Bronchial epithelial cell (primary cell): ENCODE results near the gene RIN1. TPM values are rescaled to one million over a fixed set of nuclear protein-coding genes. Genes with fewer than 3 reads are reported as not detected.

Experiments
- DNase-seq: peaks from one replicate; pipeline ENCODE4 v3.0.0-alpha.2; 2010; ENCODE audit warnings: low read depth
- FAIRE-seq: peaks from 2 replicates; lab custom pipeline; 2011; peaks lifted over from hg19 to GRCh38; lab: Jason Lieb, UNC
- H3K27me3 ChIP-seq: 2 replicates; pipeline ENCODE4 v1.5.1; 2011; ENCODE audit warnings: low read length; ENCODE audit not compliant: control insufficient read depth, insufficient read depth
- H3K36me3 ChIP-seq: 2 replicates; pipeline ENCODE4 v1.5.1; 2011; ENCODE audit warnings: low read length; ENCODE audit not compliant: control insufficient read depth, insufficient read depth
- H3K4me3 ChIP-seq: 2 replicates; pipeline ENCODE4 v1.5.1; 2011; ENCODE audit warnings: mild to moderate bottlenecking, low read depth, low read length, control low read depth
- total RNA-seq: library from RNA; depleted of rRNA; stranded (reverse); fragments of >200 nt; gene quantifications from 2 replicates; pipeline ENCODE4 v1.2.1, GENCODE V29; 2014
- TF ChIP-seq, protein P1 (sequence below): IDR thresholded peaks from 2 replicates; pipeline ENCODE4 v1.5.1; 2011; ENCODE audit warnings: mild to moderate bottlenecking, moderate library complexity, low read length, control low read depth, inconsistent platforms; ENCODE audit not compliant: insufficient read depth, severe bottlenecking

Gene RIN1
- total RNA-seq, 1 donor from 2014 or later = 19.0 TPM

DNA sequence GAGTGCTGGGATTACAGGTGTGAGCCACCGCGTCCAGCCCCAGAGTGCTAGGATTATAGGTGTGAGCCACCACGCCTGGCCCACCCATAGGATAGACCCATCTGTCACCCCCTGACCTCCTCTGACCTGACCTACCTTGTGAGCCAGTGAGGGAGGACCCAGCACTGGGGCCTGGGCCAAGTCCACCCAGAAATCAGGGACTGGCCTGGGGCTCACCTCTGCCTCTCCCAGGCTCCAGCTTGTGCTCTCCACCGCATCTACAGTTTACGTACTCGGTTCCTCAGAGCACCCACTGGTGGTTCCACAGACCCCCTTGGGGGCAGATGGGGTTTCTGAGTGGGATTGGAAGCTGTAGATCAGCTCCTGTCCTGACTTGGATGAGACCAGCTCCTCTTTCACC, 28.9 kb upstream of the RIN1 start:
- Histone ChIP-seq H3K36me3 (peaks cover 2% of the 10 kb centered on the region), H3K4me3 (no peak overlapping the region), H3K27me3 (no peaks in the 10 kb centered on the region)
- TF ChIP-seq, protein P1, sequence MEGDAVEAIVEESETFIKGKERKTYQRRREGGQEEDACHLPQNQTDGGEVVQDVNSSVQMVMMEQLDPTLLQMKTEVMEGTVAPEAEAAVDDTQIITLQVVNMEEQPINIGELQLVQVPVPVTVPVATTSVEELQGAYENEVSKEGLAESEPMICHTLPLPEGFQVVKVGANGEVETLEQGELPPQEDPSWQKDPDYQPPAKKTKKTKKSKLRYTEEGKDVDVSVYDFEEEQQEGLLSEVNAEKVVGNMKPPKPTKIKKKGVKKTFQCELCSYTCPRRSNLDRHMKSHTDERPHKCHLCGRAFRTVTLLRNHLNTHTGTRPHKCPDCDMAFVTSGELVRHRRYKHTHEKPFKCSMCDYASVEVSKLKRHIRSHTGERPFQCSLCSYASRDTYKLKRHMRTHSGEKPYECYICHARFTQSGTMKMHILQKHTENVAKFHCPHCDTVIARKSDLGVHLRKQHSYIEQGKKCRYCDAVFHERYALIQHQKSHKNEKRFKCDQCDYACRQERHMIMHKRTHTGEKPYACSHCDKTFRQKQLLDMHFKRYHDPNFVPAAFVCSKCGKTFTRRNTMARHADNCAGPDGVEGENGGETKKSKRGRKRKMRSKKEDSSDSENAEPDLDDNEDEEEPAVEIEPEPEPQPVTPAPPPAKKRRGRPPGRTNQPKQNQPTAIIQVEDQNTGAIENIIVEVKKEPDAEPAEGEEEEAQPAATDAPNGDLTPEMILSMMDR = no peak
- DNase-seq = no peak
- no peak for FAIRE-seq

DNA sequence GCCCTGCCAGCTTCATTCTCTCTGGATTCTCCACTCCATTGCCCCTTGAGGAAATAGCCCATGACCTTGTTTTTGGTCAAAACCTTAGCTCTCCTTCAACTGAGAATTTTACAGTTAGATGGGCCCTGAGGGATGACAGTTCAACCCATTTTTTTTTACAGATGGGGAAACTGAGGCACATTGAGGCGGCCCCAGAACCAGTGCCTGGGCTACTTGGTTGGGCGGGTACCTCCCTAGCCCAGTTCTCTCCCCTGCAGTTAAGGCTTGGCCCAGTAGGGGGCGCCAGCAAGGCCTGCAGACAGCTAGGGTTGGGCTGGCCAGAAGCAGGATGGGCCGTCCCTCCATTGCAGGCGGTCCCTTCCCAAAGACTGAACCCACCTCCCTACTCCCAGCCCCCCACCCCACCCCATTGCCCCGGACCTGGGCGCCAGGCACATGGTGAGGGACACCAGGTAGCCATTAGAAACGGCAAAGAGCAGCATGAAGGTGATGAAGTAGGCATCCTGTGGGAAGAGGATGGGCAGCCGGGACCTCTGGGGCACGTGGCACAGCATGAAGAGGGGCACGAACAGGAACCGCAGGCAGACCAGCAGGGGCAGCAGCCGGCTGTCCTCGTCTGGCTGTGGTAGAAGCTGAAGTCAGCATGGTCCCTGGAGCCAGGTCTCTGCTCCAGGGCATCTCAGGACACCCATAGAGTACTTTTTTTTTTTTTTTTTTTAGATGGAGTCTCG, 27.7 kb upstream of the RIN1 start:
- DNase-seq (no peak), FAIRE-seq (no peak)

DNA sequence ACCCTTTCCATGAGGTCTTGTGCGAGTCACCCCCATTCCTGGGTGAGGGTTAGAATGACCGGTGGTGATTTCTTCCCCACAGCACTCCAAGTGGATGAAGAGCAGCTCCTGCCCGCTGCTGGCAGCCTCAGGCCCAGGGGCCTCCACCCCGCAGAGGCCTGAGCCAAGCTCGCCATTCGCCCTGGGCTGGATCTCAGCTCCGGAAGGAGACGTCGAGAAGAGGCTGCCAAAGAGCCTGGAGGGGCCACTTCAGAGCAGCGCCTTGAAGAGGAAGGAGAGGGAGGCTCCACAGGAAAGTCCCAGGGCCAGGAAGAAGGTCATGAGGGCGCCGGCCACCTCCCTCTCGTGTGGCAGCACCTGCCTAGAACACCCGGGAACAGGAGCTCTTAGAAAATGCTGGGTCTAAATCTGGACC, 27.0 kb upstream of the RIN1 start:
- TF ChIP-seq, protein P1 = no peak
- no peaks in the 10 kb centered on the region for H3K36me3 ChIP-seq
- H3K27me3 ChIP-seq = no peaks in the 10 kb centered on the region
- no peak for FAIRE-seq
- H3K4me3 ChIP-seq = no peak overlapping the region
- no peak for DNase-seq

More for the DNA sequence above, 27.7 kb upstream of the RIN1 start:
- peaks cover 2% of the 10 kb centered on the region for H3K36me3 ChIP-seq
- H3K27me3 ChIP-seq = no peaks in the 10 kb centered on the region
- TF ChIP-seq, protein P1 = peak; percentile 84
- H3K4me3 ChIP-seq = no peak overlapping the region

DNA sequence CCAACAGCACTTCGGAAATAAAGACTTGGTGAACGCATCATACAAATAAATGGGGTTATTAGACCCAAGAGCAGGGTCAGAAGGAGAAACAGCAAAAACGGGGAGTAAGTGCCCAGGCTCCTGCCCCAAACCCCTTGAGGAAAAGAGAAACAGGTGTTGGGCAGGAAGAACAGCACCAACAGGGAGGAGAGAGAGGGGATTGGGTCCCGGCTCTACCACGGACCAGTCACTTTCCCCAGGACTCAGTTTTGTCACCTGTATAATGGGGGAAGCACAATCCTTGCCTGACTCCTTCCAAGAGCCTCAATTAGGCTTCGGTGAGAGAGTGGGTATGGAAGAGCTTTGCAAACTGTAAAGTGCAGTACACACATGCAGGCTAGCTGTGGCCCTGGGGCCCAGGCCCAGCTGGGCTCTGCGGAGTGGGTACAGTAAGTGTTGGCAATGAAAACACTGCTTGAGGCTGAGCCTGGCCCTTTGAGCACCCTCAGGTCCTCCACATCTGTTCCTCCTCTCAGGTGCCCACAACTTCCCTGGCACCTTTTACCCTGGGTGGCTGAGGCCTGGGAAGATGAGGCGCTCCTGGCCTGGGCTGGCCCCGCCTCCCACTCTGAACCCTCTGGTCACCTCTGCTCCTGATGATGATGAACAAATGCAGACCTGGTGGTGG, 26.4 kb upstream of the RIN1 start:
- H3K27me3 ChIP-seq = no peaks in the 10 kb centered on the region
- H3K36me3 ChIP-seq = no peaks in the 10 kb centered on the region
- DNase-seq (no peak), FAIRE-seq (no peak)
- TF ChIP-seq, protein P1 = no peak
- H3K4me3 ChIP-seq = no peak overlapping the region

DNA sequence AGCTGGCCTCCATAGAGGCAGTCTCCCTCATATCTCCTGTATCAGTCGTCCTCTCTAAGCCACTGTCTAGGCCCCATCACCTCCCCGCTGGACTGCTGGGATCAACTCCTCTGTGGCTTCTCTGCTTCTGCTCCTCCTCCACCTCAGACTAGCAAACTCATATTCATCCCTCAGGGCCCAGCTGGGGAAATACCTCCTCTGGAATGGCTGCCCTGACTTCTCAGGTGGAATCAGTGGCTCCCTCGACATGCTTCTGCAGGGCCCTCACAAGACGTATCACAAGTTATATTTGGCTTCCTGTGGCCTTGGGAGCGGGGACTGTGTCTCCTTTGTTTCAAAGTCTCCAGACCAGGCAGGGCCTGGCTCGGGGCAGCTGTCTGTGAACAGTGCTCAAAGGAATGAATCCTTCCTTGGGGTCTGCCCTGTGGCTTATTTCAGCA, 25.3 kb upstream of the RIN1 start:
- H3K36me3 ChIP-seq = no peaks in the 10 kb centered on the region
- TF ChIP-seq, protein P1 = no peak
- DNase-seq (no peak), FAIRE-seq (no peak)
- no peaks in the 10 kb centered on the region for H3K27me3 ChIP-seq
- no peak overlapping the region for H3K4me3 ChIP-seq
